ENCODE data around the gene PTPRT.

DNA sequence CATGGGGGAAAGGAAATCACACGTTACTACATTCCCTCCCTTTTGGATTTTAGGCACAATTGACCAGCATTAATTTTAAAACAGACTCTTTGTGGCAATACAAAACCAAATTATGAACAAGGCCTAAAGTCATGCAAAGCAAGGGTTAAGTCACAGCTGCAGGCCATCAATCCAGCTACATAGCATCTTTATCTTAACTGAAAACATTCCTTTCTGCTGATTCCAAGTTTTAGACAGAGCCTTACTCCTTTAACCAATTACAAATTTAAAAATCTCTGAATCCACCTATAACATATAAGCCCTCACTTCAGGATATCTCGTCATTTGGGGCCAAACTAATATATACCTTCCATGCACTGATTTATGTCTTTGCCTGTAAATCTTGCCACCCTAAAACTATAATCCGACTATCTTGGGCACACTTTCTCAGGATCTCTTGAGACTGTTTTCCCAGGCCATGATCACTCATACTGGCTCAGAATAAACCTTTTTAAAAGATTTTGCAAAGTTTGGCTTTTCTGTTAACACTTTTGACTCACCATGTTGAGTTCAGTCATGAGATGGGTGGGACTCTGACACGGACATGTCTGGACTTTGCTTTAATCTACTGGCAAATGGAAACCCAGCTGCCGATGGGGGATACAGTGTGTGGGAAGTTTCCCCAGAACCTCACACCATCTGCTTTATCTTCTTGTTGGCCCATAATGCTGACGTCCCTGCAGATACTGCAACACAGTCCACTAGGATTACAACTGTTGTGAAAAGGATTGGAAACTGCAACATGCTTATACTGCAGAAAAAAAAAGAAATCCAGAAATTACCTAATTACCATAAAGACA lies 757.0 kb downstream of the PTPRT start:
- TF ChIP-seq, protein P1, sequence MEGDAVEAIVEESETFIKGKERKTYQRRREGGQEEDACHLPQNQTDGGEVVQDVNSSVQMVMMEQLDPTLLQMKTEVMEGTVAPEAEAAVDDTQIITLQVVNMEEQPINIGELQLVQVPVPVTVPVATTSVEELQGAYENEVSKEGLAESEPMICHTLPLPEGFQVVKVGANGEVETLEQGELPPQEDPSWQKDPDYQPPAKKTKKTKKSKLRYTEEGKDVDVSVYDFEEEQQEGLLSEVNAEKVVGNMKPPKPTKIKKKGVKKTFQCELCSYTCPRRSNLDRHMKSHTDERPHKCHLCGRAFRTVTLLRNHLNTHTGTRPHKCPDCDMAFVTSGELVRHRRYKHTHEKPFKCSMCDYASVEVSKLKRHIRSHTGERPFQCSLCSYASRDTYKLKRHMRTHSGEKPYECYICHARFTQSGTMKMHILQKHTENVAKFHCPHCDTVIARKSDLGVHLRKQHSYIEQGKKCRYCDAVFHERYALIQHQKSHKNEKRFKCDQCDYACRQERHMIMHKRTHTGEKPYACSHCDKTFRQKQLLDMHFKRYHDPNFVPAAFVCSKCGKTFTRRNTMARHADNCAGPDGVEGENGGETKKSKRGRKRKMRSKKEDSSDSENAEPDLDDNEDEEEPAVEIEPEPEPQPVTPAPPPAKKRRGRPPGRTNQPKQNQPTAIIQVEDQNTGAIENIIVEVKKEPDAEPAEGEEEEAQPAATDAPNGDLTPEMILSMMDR (IDR thresholded peaks at IDR 0.05), result no peak
- no peak for TF ChIP-seq SIN3A (IDR thresholded peaks at IDR 0.05; ENCODE audit: borderline replicate concordance, insufficient read depth, low read depth, low read length)
- TF ChIP-seq POLR2AphosphoS5 (IDR thresholded peaks at IDR 0.05; ENCODE audit: low read depth, low read length), result no peak
- no peak for TF ChIP-seq REST (IDR thresholded peaks at IDR 0.05; ENCODE audit: insufficient read depth in 1 of 2, low read depth in 2 of 2, low read length in 1 of 2)
- TF ChIP-seq TCF7L2 (IDR thresholded peaks at IDR 0.05; ENCODE audit: low read depth, low read length), result no peak

Measured in Panc1 (cell line).